DOHH2 (cell line): ENCODE results near the gene SLC1A2.

ENCODE experiments used
- H3F3A ChIP-seq: fragments of 200-600 bp; sonication (generic), shearing (Covaris generic); 2 replicates; pipeline ENCODE4 v1.6.0; 2016; ENCODE audit warnings: antibody characterized with exemption, mild to moderate bottlenecking; ENCODE audit not compliant: control insufficient read depth, insufficient read depth
- H3K27ac ChIP-seq: fragments of 200-600 bp; sonication (generic); 2 replicates; pipeline ENCODE4 v1.5.1; 2014; ENCODE audit warnings: low read depth, mild to moderate bottlenecking, low read length, moderate library complexity
- H3K27me3 ChIP-seq: fragments of 200-600 bp; sonication (generic); 2 replicates; pipeline ENCODE4 v1.6.1; 2014; ENCODE audit warnings: mild to moderate bottlenecking, low read length, mixed read lengths; ENCODE audit not compliant: control insufficient read depth
- H3K36me3 ChIP-seq: fragments of 200-600 bp; sonication (generic); 2 replicates; pipeline ENCODE4 v1.6.1; 2014; ENCODE audit warnings: mild to moderate bottlenecking, low read length, moderate library complexity, mixed read lengths; ENCODE audit not compliant: control insufficient read depth
- H3K4me1 ChIP-seq: fragments of 200-600 bp; sonication (generic); 2 replicates; pipeline ENCODE4 v1.6.1; 2014; ENCODE audit warnings: mild to moderate bottlenecking, low read length, mixed read lengths; ENCODE audit not compliant: control insufficient read depth
- H3K4me2 ChIP-seq: fragments of 200-600 bp; sonication (generic); 2 replicates; pipeline ENCODE4 v1.6.0; 2014; ENCODE audit warnings: mild to moderate bottlenecking, low read length, moderate library complexity
- H3K4me3 ChIP-seq: fragments of 200-600 bp; sonication (generic); 2 replicates; pipeline ENCODE4 v1.5.1; 2014; ENCODE audit warnings: mild to moderate bottlenecking, low read length, mixed read lengths
- H3K79me2 ChIP-seq: fragments of 200-600 bp; sonication (generic); 2 replicates; pipeline ENCODE4 v1.6.1; 2014; ENCODE audit warnings: mild to moderate bottlenecking, low read length, mixed read lengths; ENCODE audit not compliant: control insufficient read depth
- H3K9me2 ChIP-seq: fragments of 200-600 bp; sonication (generic); replicated peaks from 2 replicates; pipeline ENCODE4 v1.6.1; 2014; ENCODE audit warnings: mild to moderate bottlenecking, low read length, mixed read lengths; ENCODE audit not compliant: control insufficient read depth
- H3K9me3 ChIP-seq: fragments of 200-600 bp; sonication (generic); 2 replicates; pipeline ENCODE4 v1.6.1; 2014; ENCODE audit warnings: antibody characterized with exemption, low read length, mixed read lengths; ENCODE audit not compliant: control insufficient read depth, insufficient read depth
- H4K20me1 ChIP-seq: fragments of 200-600 bp; sonication (generic); 2 replicates; pipeline ENCODE4 v1.6.0; 2014; ENCODE audit warnings: low read depth, mild to moderate bottlenecking, antibody characterized with exemption, low read length, moderate library complexity; ENCODE audit not compliant: control insufficient read depth, insufficient read depth
- EZH2phosphoT487 ChIP-seq: fragments of 200-600 bp; sonication (generic); IDR thresholded peaks from 2 replicates; pipeline ENCODE4 v1.6.1; 2017; ENCODE audit warnings: borderline replicate concordance, mild to moderate bottlenecking, antibody characterized with exemption, low read length, moderate library complexity, mixed read lengths
- TF ChIP-seq, protein P1 (sequence below): fragments of 200-600 bp; sonication (generic); IDR thresholded peaks from one replicate; pipeline ENCODE4 v1.5.1; 2014; ENCODE audit warnings: antibody characterized with exemption, mild to moderate bottlenecking, low read depth, low read length; ENCODE audit not compliant: poor library complexity, severe bottlenecking

SLC1A2 gene

DNA sequence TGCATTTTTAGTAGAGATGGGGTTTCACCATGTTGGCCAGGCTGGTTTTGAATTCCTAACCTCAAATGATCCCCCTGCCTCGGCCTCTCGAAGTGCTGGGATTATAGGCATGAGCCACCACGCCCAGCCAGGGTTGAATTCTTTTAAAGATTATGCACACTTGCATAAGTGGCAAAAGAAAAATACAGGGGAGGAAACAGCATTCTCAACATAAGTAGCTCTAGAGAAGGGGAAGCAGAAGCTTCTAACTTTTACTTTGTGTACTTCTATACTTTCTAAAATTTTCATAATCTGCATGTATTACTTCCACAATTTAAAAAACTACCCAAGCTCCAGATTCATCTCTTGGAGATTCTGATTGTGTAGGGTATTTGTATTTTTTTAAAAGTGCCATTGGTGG is 108.0 kb downstream of the SLC1A2 start:
- Histone ChIP-seq H3K79me2 (no peaks in the 10 kb centered on the region), H3F3A (no peaks in the 10 kb centered on the region), H3K27me3 (no peaks in the 10 kb centered on the region), H3K4me1 (peaks cover 12% of the 10 kb centered on the region), H3K36me3 (no peaks in the 10 kb centered on the region), H3K27ac (no peak overlapping the region), H3K4me2 (no peak overlapping the region), H3K9me3 (no peaks in the 10 kb centered on the region), H3K9me2 (no peaks in the 10 kb centered on the region), H4K20me1 (no peaks in the 10 kb centered on the region), H3K4me3 (no peak overlapping the region)
- TF ChIP-seq, protein P1, sequence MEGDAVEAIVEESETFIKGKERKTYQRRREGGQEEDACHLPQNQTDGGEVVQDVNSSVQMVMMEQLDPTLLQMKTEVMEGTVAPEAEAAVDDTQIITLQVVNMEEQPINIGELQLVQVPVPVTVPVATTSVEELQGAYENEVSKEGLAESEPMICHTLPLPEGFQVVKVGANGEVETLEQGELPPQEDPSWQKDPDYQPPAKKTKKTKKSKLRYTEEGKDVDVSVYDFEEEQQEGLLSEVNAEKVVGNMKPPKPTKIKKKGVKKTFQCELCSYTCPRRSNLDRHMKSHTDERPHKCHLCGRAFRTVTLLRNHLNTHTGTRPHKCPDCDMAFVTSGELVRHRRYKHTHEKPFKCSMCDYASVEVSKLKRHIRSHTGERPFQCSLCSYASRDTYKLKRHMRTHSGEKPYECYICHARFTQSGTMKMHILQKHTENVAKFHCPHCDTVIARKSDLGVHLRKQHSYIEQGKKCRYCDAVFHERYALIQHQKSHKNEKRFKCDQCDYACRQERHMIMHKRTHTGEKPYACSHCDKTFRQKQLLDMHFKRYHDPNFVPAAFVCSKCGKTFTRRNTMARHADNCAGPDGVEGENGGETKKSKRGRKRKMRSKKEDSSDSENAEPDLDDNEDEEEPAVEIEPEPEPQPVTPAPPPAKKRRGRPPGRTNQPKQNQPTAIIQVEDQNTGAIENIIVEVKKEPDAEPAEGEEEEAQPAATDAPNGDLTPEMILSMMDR, result no peak
- no peak for TF ChIP-seq EZH2phosphoT487

DNA sequence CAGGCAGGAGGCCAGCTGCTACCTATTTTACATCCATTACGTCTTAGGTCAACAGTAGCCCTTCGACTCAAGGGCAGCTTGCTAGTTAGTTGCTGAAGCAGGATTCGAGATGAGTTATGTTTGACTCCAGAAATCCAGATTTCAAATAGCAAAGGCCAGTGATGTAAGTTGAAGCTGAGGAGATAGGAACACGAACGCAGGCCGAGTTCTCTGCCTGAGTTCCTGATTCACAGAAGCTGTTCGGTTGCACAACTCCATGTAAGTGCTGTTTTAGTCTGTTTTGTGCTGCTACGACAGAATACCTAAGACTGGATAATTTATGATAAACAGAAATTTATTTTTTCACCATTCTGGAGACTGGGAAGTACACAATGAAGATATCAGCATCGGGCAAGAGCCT is 111.2 kb downstream of the SLC1A2 start:
- Histone ChIP-seq H3K27ac (no peak overlapping the region), H3K4me1 (peaks cover 2% of the 10 kb centered on the region), H3K4me3 (no peak overlapping the region), H4K20me1 (no peaks in the 10 kb centered on the region), H3K79me2 (no peaks in the 10 kb centered on the region), H3K27me3 (no peaks in the 10 kb centered on the region; the same call in 1 of the 2 replicates), H3K9me3 (no peaks in the 10 kb centered on the region), H3K4me2 (no peak overlapping the region), H3K9me2 (no peaks in the 10 kb centered on the region), H3F3A (no peaks in the 10 kb centered on the region), H3K36me3 (no peaks in the 10 kb centered on the region)
- TF ChIP-seq, protein P1, result no peak
- TF ChIP-seq EZH2phosphoT487, result no peak

DNA sequence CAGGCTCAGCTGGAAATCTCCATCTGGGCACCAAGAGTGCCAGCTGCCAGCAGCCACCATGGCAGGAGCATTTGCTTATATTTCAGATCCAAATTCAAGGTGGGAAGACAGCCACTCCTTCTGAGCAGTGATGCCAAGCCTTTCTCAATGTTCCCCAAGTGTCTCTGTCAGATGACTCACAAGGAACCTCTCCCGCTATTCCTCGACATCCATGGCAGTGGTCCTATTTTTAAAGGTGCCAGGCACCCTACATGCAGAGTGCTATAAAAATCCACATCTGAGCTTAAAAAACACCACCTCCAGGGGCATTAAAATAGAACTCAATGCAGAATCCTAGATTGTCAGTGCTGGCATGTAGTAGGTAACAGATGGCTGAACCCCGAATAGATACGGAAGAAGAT is 112.1 kb downstream of the SLC1A2 start:
- no peaks in the 10 kb centered on the region; the same call in 1 of the 2 replicates for H3K27me3 ChIP-seq
- no peaks in the 10 kb centered on the region for H3K9me2 ChIP-seq
- no peak overlapping the region for H3K4me3 ChIP-seq
- H3K4me2 ChIP-seq, result no peak overlapping the region
- H3K36me3 ChIP-seq, result no peaks in the 10 kb centered on the region
- no peaks in the 10 kb centered on the region for H3K79me2 ChIP-seq
- H3K4me1 ChIP-seq, result no peaks in the 10 kb centered on the region
- no peaks in the 10 kb centered on the region for H3K9me3 ChIP-seq
- no peaks in the 10 kb centered on the region for H4K20me1 ChIP-seq
- H3K27ac ChIP-seq, result no peak overlapping the region
- TF ChIP-seq, protein P1, result no peak
- no peak for TF ChIP-seq EZH2phosphoT487
- no peaks in the 10 kb centered on the region for H3F3A ChIP-seq
